Kidney (tissue), 14 donors: ENCODE data around the gene KLC3. TPM values are rescaled to one million over a fixed set of nuclear protein-coding genes. Genes with fewer than 3 reads are reported as not detected.

Experiments
- DNase-seq, 5 donors: peaks; one replicate each; pipeline ENCODE4 v3.0.0-alpha.2; 2013 to 2020
- FAIRE-seq: peaks from 2 replicates; lab custom pipeline; 2012; peaks lifted over from hg19 to GRCh38; lab: Jason Lieb, UNC
- H3K27ac ChIP-seq, 2 donors: one replicate each; pipeline ENCODE4 v1.7.0; 2013; ENCODE audit warnings: low read depth in 2 of 2, low read length in 2 of 2, inconsistent platforms in 1 of 2
- H3K27me3 ChIP-seq: one replicate; pipeline ENCODE4 v1.7.1; 2013; ENCODE audit warnings: low read length, inconsistent platforms; ENCODE audit not compliant: control insufficient read depth, insufficient read depth
- H3K36me3 ChIP-seq, 3 donors: one replicate each; pipeline versions ENCODE4 v1.7.0 to v1.7.1; 2013; ENCODE audit warnings: low read length in 3 of 3, control low read depth in 1 of 3, inconsistent platforms in 1 of 3; ENCODE audit not compliant: insufficient read depth in 3 of 3, control insufficient read depth in 2 of 3
- H3K4me1 ChIP-seq, 3 donors: one replicate each; pipeline versions ENCODE4 v1.7.0 to v1.7.1; 2013; ENCODE audit warnings: low read length in 3 of 3, inconsistent platforms in 1 of 3, low read depth in 1 of 3; ENCODE audit not compliant: control insufficient read depth in 2 of 3, insufficient read depth in 2 of 3
- H3K4me3 ChIP-seq, 3 donors: one replicate each; pipeline versions ENCODE4 v1.7.0 to v1.8.1; 2013; ENCODE audit warnings: low read length in 3 of 3, control low read depth in 1 of 3, inconsistent platforms in 1 of 3
- H3K9ac ChIP-seq, 3 donors: one replicate each; pipeline versions ENCODE4 v1.7.0 to v1.7.1; 2013; ENCODE audit warnings: low read length in 3 of 3, control low read depth in 1 of 3, inconsistent platforms in 1 of 3
- H3K9me3 ChIP-seq, 3 donors: one replicate each; pipeline versions ENCODE4 v1.7.0 to v1.7.1; 2013; ENCODE audit warnings: low read length in 3 of 3, control low read depth in 1 of 3, inconsistent platforms in 1 of 3; ENCODE audit not compliant: control insufficient read depth in 2 of 3, insufficient read depth in 1 of 3
- intact Hi-C: fragments of 100-400 bp; cut with DNase I; formaldehyde crosslinking; loops from one replicate; pipeline ENCODE4 v1.11.1; 2022
- polyA plus RNA-seq: library from polyadenylated mRNA; stranded (reverse); fragments of 350-450 nt; fragmentation: Illumina TruSeq; extraction: RNeasy Lipid Tissue Mini Kit (QIAGEN cat#74804); gene quantifications from one replicate; pipeline ENCODE4 v1.2.3, GENCODE V29; 2014; ENCODE audit warnings: low read depth, low replicate concordance; ENCODE audit not compliant: insufficient read depth
- total RNA-seq: library from RNA; stranded (reverse); fragmentation: NEBNext Ultra II Directional; extraction: Animal tissue kit (Norgen Biotek cat#: 25700); gene quantifications from one replicate; pipeline ENCODE4 v1.2.1, GENCODE V29; 2021
- TF ChIP-seq, protein P1 (sequence below): IDR thresholded peaks from 3 replicates; pipeline ENCODE4 v1.5.1; 2012; ENCODE audit warnings: mild to moderate bottlenecking, moderate library complexity, borderline replicate concordance; ENCODE audit not compliant: insufficient read depth; ENCODE audit errors: extremely low read depth
- donor health status: control.
- donor health status: control.
- donor health status: control.
- donor health status: control.
- donor health status: control.
- donor health status: DM: yes; HTN: yes; CAD: no.
- donor health status: Normal renal cell carcinoma (clear cell type).

Gene KLC3
- total and polyA plus RNA-seq, 2 donors from 2014 or later, result 3.3 to 4.5 TPM

DNA sequence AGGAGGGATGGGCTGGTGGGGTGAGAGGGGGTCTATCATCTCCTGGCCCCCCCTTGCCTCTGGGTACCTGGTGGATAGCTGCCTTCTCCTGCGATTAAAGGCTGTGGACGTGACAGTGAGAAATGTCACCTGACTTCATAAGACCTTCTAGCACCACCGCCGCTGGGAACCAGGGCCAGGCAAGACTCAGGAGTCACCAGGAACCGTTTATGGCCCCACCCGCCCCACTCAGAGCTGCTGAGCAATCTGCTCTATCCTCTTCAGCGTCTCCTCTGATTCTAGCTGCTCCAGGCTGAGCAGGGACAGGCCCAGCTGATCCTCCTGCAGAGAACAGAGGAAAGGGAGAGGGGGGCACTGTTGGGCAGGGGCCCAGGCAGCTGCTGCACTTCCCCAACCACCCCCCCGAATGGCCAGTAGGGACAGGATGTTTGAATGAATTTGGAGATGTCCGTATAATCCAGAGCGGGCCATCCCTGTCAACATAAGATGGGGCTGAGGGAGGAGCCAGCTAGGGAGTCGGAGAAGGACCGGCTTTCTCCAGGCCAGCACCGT lies 10.9 kb downstream of the KLC3 start:
- TF ChIP-seq, protein P1, sequence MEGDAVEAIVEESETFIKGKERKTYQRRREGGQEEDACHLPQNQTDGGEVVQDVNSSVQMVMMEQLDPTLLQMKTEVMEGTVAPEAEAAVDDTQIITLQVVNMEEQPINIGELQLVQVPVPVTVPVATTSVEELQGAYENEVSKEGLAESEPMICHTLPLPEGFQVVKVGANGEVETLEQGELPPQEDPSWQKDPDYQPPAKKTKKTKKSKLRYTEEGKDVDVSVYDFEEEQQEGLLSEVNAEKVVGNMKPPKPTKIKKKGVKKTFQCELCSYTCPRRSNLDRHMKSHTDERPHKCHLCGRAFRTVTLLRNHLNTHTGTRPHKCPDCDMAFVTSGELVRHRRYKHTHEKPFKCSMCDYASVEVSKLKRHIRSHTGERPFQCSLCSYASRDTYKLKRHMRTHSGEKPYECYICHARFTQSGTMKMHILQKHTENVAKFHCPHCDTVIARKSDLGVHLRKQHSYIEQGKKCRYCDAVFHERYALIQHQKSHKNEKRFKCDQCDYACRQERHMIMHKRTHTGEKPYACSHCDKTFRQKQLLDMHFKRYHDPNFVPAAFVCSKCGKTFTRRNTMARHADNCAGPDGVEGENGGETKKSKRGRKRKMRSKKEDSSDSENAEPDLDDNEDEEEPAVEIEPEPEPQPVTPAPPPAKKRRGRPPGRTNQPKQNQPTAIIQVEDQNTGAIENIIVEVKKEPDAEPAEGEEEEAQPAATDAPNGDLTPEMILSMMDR, result no peak
- Histone ChIP-seq H3K9ac (no peak overlapping the region), H3K36me3 (peaks cover 0 to 8% (median 3%) of the 10 kb centered on the region in 3 donors), H3K27me3 (no peaks in the 10 kb centered on the region), H3K4me1 (no peaks in the 10 kb centered on the region), H3K4me3 (no peak overlapping the region), H3K27ac (no peak overlapping the region), H3K9me3 (no peaks in the 10 kb centered on the region)
- DNase-seq (no peak), FAIRE-seq (no peak)
- intact Hi-C loops, result no loop called here

DNA sequence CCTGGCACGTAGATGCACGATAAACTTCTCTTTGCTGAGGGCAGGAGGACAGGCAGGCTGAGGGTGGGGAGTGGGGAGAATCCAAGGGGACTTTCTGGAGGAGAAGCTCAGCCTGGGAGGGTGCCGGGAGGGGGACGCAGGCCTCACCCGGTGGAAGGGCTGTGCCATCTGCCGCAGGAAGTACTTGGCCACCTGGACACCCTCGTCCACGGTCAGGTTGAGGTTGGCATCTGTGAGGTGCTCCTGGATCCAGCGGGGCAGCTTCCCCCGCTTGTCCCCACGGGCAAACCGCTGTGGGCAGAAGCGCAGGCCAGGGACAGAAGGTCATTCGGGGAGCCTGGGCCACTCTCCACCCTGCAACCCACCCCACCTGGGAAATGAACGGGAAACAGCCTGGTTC lies 11.5 kb downstream of the KLC3 start:
- DNase-seq (no peak), FAIRE-seq (no peak)
- H3K9me3 ChIP-seq, result no peaks in the 10 kb centered on the region
- TF ChIP-seq, protein P1, result no peak
- no peaks in the 10 kb centered on the region for H3K4me1 ChIP-seq
- intact Hi-C loops, result no loop called here
- H3K4me3 ChIP-seq, result no peak overlapping the region
- no peaks in the 10 kb centered on the region for H3K27me3 ChIP-seq
- no peak overlapping the region for H3K9ac ChIP-seq
- no peak overlapping the region for H3K27ac ChIP-seq
- H3K36me3 ChIP-seq, result peaks cover 0 to 8% (median 3%) of the 10 kb centered on the region in 3 donors

GRCh38 chr19:45352471-45352870 lies 11.9 kb downstream of the KLC3 start:
- DNase-seq, result no peak
- no peaks in the 10 kb centered on the region for H3K4me1 ChIP-seq

More at GRCh38 chr19:45352471-45352870, 11.9 kb downstream of the KLC3 start:
- H3K9ac ChIP-seq, result no peak overlapping the region
- no peak overlapping the region for H3K27ac ChIP-seq
- H3K36me3 ChIP-seq, result peaks cover 0 to 8% (median 3%) of the 10 kb centered on the region in 3 donors
- TF ChIP-seq, protein P1, result no peak
- no peaks in the 10 kb centered on the region for H3K9me3 ChIP-seq
- FAIRE-seq, result no peak
- no peak overlapping the region for H3K4me3 ChIP-seq
- intact Hi-C loops, result no loop called here
- H3K27me3 ChIP-seq, result no peaks in the 10 kb centered on the region
